Neuronal stem cell (in vitro differentiated cells): Measurements from ENCODE around the gene RASGRF1.

Experiments used
- DNase-seq: peaks from one replicate; pipeline ENCODE4 v3.0.0-alpha.2; 2013; ENCODE audit warnings: low spot score
- H2AFZ ChIP-seq: one replicate; pipeline ENCODE4 v1.6.1; 2013; ENCODE audit warnings: mild to moderate bottlenecking, low read length, inconsistent platforms
- H2AK5ac ChIP-seq: 2 replicates; pipeline ENCODE4 v1.6.1; 2013; ENCODE audit warnings: low read depth, mild to moderate bottlenecking, inconsistent platforms, low read length, moderate library complexity, mixed read lengths
- H2BK120ac ChIP-seq: 2 replicates; pipeline ENCODE4 v1.6.1; 2013; ENCODE audit warnings: low read depth, mild to moderate bottlenecking, inconsistent platforms, low read length, moderate library complexity, mixed read lengths
- H2BK12ac ChIP-seq: one replicate; pipeline ENCODE4 v1.6.1; 2013; ENCODE audit warnings: low read length, inconsistent platforms
- H2BK15ac ChIP-seq: 2 replicates; pipeline ENCODE4 v1.6.1; 2013; ENCODE audit warnings: mild to moderate bottlenecking, low read length, inconsistent platforms, mixed read lengths
- H2BK5ac ChIP-seq: one replicate; pipeline ENCODE4 v1.6.1; 2013; ENCODE audit warnings: inconsistent platforms, mild to moderate bottlenecking, low read length, moderate library complexity
- H3K14ac ChIP-seq: one replicate; pipeline ENCODE4 v1.6.1; 2013; ENCODE audit warnings: low read length, inconsistent platforms
- H3K18ac ChIP-seq: 2 replicates; pipeline ENCODE4 v1.6.1; 2013; ENCODE audit warnings: low read length, inconsistent platforms
- H3K23ac ChIP-seq: 2 replicates; pipeline ENCODE4 v1.6.1; 2013; ENCODE audit warnings: low read depth, mild to moderate bottlenecking, mixed read lengths, low read length, inconsistent platforms; ENCODE audit not compliant: poor library complexity
- H3K27ac ChIP-seq: replicated peaks from 3 replicates; pipeline ENCODE4 v1.5.1; 2013; ENCODE audit warnings: low read length, inconsistent platforms
- H3K27me3 ChIP-seq, 3 experiments: 2 replicates each; pipeline ENCODE4 v1.6.1; 2013; ENCODE audit warnings: low read length in 3 of 3, mild to moderate bottlenecking in 2 of 3, inconsistent platforms in 1 of 3, low read depth in 1 of 3, mixed read lengths in 1 of 3, moderate library complexity in 1 of 3; ENCODE audit not compliant: control insufficient read depth in 3 of 3, insufficient read depth in 3 of 3
- H3K36me3 ChIP-seq, 2 donors: replicated peaks in 1 of 2; 2 replicates each; pipeline ENCODE4 v1.6.1; 2013; ENCODE audit warnings: low read length in 2 of 2; ENCODE audit not compliant: control insufficient read depth in 2 of 2, insufficient read depth in 2 of 2
- H3K4ac ChIP-seq: 2 replicates; pipeline ENCODE4 v1.6.1; 2013; ENCODE audit warnings: inconsistent platforms, mild to moderate bottlenecking, low read length, moderate library complexity
- H3K4me1 ChIP-seq, 2 donors: 1 replicate in 1 of 2; 2 replicates in 1 of 2; pipeline ENCODE4 v1.6.1; 2013; ENCODE audit warnings: low read length in 2 of 2, low read depth in 1 of 2; ENCODE audit not compliant: control insufficient read depth in 2 of 2, insufficient read depth in 1 of 2
- H3K4me2 ChIP-seq: one replicate; pipeline ENCODE4 v1.6.1; 2013; ENCODE audit warnings: mild to moderate bottlenecking, low read length, inconsistent platforms; ENCODE audit not compliant: insufficient read depth, poor library complexity, severe bottlenecking
- H3K4me3 ChIP-seq, 2 donors: 2 replicates each; pipeline ENCODE4 v1.5.1; 2013; ENCODE audit warnings: low read length in 2 of 2, mild to moderate bottlenecking in 2 of 2, inconsistent platforms in 1 of 2, moderate library complexity in 1 of 2
- H3K79me1 ChIP-seq: one replicate; pipeline ENCODE4 v1.6.1; 2013; ENCODE audit warnings: low read depth, mild to moderate bottlenecking, inconsistent platforms, low read length, moderate library complexity
- H3K9ac ChIP-seq: one replicate; pipeline ENCODE4 v1.6.1; 2013; ENCODE audit warnings: mild to moderate bottlenecking, low read depth, low read length, inconsistent platforms; ENCODE audit not compliant: poor library complexity
- H3K9me3 ChIP-seq, 2 donors: replicated peaks in 1 of 2; 2 replicates each; pipeline versions ENCODE3 to v1.6.1; 2013; ENCODE audit warnings: low read length in 2 of 2, mild to moderate bottlenecking in 2 of 2, inconsistent platforms in 1 of 2, low read depth in 1 of 2, mixed read lengths in 1 of 2, moderate library complexity in 1 of 2; ENCODE audit not compliant: control insufficient read depth in 2 of 2, insufficient read depth in 1 of 2
- H4K8ac ChIP-seq: one replicate; pipeline ENCODE4 v1.6.1; 2013; ENCODE audit warnings: low read depth, mild to moderate bottlenecking, inconsistent platforms, low read length, moderate library complexity
- H4K91ac ChIP-seq: one replicate; pipeline ENCODE4 v1.6.1; 2013; ENCODE audit warnings: low read length, low read depth, mild to moderate bottlenecking, inconsistent platforms; ENCODE audit not compliant: poor library complexity
- WGBS, 2 donors: extraction: QIAGEN DNeasy Blood & Tissue Kit; methylation state at CpG; one replicate each; pipeline ENCODE4 v1.1.7; 2013; ENCODE audit warnings: missing lambda C conversion rate in 2 of 2, mixed read lengths in 1 of 2; ENCODE audit not compliant: insufficient read length in 2 of 2, insufficient replicate concordance in 1 of 2; ENCODE audit errors: extremely low coverage in 2 of 2; 5-methylcytosine and 5-hydroxymethylcytosine counted together

Gene RASGRF1

GRCh38 chr15:79088426-79089205 lies 2.0 kb downstream of the RASGRF1 start:
- no peak overlapping the region for H3K4ac ChIP-seq
- H3K4me3 ChIP-seq = no peak overlapping the region
- H4K91ac ChIP-seq = no peak overlapping the region
- no CpG with 5 or more reads among the region's 7 CpGs for WGBS, 2 donors
- H2BK12ac ChIP-seq = no peak overlapping the region
- H2AK5ac ChIP-seq = no peak overlapping the region
- H3K14ac ChIP-seq = no peak overlapping the region
- H2BK5ac ChIP-seq = no peak overlapping the region
- H3K9me3 ChIP-seq = peaks cover 0 to 6% of the 10 kb centered on the region in 2 donors
- H3K27me3 ChIP-seq = peaks cover 27 to 97% (median 55%) of the 10 kb centered on the region in 3 experiments
- peaks cover 0 to 3% of the 10 kb centered on the region in 2 donors for H3K4me1 ChIP-seq
- H3K18ac ChIP-seq = no peak overlapping the region
- H4K8ac ChIP-seq = no peak overlapping the region
- H3K23ac ChIP-seq = no peak overlapping the region
- no peak overlapping the region for H2BK120ac ChIP-seq
- no peaks in the 10 kb centered on the region for H3K79me1 ChIP-seq
- no peaks in the 10 kb centered on the region for H3K36me3 ChIP-seq
- H3K27ac ChIP-seq = no peak overlapping the region
- no peak overlapping the region for H3K4me2 ChIP-seq
- DNase-seq = no peak
- H3K9ac ChIP-seq = no peak overlapping the region
- H2AFZ ChIP-seq = no peak overlapping the region
- H2BK15ac ChIP-seq = no peak overlapping the region

GRCh38 chr15:79086814-79087213 lies 3.8 kb downstream of the RASGRF1 start:
- Histone ChIP-seq H3K4ac (no peak overlapping the region), H2BK5ac (no peak overlapping the region), H3K9me3 (peaks cover 0 to 5% of the 10 kb centered on the region in 2 donors), H3K27ac (no peak overlapping the region), H4K91ac (no peak overlapping the region), H3K9ac (no peak overlapping the region), H2BK120ac (no peak overlapping the region), H3K4me3 (no peak overlapping the region), H2AK5ac (no peak overlapping the region), H3K4me1 (peaks cover 0 to 3% of the 10 kb centered on the region in 2 donors), H2BK15ac (no peak overlapping the region), H3K36me3 (no peaks in the 10 kb centered on the region), H3K18ac (no peak overlapping the region), H3K79me1 (no peaks in the 10 kb centered on the region), H3K27me3 (peaks cover 25 to 90% (median 42%) of the 10 kb centered on the region in 3 experiments), H2AFZ (no peak overlapping the region), H3K4me2 (no peak overlapping the region), H3K23ac (peak overlapping the region; percentile 8), H2BK12ac (no peak overlapping the region), H3K14ac (no peak overlapping the region), H4K8ac (no peak overlapping the region)
- DNase-seq = no peak
- WGBS, 2 donors = no CpG with 5 or more reads among the region's 4 CpGs

GRCh38 chr15:79084308-79084968 lies 6.1 kb downstream of the RASGRF1 start:
- H3K79me1 ChIP-seq = no peaks in the 10 kb centered on the region
- no peak overlapping the region for H3K14ac ChIP-seq
- no peak overlapping the region for H2BK12ac ChIP-seq
- H3K18ac ChIP-seq = no peak overlapping the region
- no peak overlapping the region for H4K91ac ChIP-seq
- H4K8ac ChIP-seq = no peak overlapping the region
- peaks cover 0 to 5% of the 10 kb centered on the region in 2 donors for H3K9me3 ChIP-seq
- H3K36me3 ChIP-seq = no peaks in the 10 kb centered on the region
- no peak overlapping the region for H2BK120ac ChIP-seq
- H2BK5ac ChIP-seq = no peak overlapping the region
- H2AFZ ChIP-seq = no peak overlapping the region
- DNase-seq = no peak
- no peak overlapping the region for H3K4ac ChIP-seq
- H3K27me3 ChIP-seq = peaks cover 3 to 79% (median 18%) of the 10 kb centered on the region in 3 experiments
- no peak overlapping the region for H2BK15ac ChIP-seq
- no peak overlapping the region for H3K4me3 ChIP-seq
- peaks cover 0 to 3% of the 10 kb centered on the region in 2 donors for H3K4me1 ChIP-seq
- no peak overlapping the region for H3K9ac ChIP-seq
- H2AK5ac ChIP-seq = no peak overlapping the region
- no peak overlapping the region for H3K27ac ChIP-seq
- WGBS, 2 donors = no CpG with 5 or more reads among the region's 14 CpGs
- no peak overlapping the region for H3K23ac ChIP-seq
- H3K4me2 ChIP-seq = no peak overlapping the region

- Histone ChIP-seq H2BK12ac (no peak overlapping the region), H3K79me1 (no peaks in the 10 kb centered on the region), H3K9me3 (peaks cover 0 to 5% of the 10 kb centered on the region in 2 donors), H2AFZ (no peak overlapping the region), H3K4me3 (no peak overlapping the region), H2BK5ac (no peak overlapping the region), H3K4me1 (peaks cover 0 to 3% of the 10 kb centered on the region in 2 donors), H2BK15ac (no peak overlapping the region), H3K36me3 (no peaks in the 10 kb centered on the region), H3K14ac (peak overlapping the region; percentile 9), H3K4me2 (no peak overlapping the region), H4K8ac (no peak overlapping the region), H3K4ac (no peak overlapping the region), H3K23ac (no peak overlapping the region), H4K91ac (no peak overlapping the region), H2BK120ac (no peak overlapping the region), H3K18ac (no peak overlapping the region), H2AK5ac (no peak overlapping the region), H3K27ac (no peak overlapping the region), H3K9ac (no peak overlapping the region), H3K27me3 (peaks cover 0 to 67% (median 6%) of the 10 kb centered on the region in 3 experiments)
- no CpG with 5 or more reads among the region's 14 CpGs for WGBS, 2 donors
- DNase-seq = no peak
These were observed 7.4 kb downstream of the RASGRF1 start for GRCh38 chr15:79083154-79083553.
